ENCODE data around the gene TAC3.

DNA sequence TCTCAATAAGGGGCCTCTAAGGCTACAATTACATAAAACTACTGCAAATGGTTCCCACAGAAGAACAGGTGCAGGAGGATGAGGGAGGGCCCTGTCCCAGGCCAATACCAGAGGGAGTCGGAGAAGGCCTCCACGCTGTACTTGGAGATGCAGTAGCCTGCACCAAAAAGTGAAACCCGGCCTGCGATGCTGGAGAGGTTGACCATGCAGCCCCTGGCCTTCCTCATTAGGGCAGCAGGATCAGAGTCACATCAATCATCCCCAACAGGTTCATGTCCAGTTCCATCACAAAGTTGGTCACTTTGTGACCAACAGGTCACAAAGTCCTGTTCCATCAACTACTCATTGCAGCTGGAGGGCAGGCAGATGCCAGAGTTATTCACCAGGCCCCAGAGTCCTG is 32.9 kb downstream of the TAC3 start:
- TF ChIP-seq, protein P1, sequence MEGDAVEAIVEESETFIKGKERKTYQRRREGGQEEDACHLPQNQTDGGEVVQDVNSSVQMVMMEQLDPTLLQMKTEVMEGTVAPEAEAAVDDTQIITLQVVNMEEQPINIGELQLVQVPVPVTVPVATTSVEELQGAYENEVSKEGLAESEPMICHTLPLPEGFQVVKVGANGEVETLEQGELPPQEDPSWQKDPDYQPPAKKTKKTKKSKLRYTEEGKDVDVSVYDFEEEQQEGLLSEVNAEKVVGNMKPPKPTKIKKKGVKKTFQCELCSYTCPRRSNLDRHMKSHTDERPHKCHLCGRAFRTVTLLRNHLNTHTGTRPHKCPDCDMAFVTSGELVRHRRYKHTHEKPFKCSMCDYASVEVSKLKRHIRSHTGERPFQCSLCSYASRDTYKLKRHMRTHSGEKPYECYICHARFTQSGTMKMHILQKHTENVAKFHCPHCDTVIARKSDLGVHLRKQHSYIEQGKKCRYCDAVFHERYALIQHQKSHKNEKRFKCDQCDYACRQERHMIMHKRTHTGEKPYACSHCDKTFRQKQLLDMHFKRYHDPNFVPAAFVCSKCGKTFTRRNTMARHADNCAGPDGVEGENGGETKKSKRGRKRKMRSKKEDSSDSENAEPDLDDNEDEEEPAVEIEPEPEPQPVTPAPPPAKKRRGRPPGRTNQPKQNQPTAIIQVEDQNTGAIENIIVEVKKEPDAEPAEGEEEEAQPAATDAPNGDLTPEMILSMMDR (IDR thresholded peaks at IDR 0.05), result no peak
- TF ChIP-seq POLR2A (IDR thresholded peaks at IDR 0.05), result no peak
